ENCODE data around the gene VPS45. TPM values are rescaled to one million over a fixed set of nuclear protein-coding genes. Genes with fewer than 3 reads are reported as not detected.

The VPS45 gene
- total and polyA plus RNA-seq, 2 donors from 2014 or later, result 33.1 to 41.7 TPM

- intact Hi-C loops (cut with DNase I), result loop anchor here (10.0 kb wide), 1 partner anchor 63 kb away; no protein-coding TSS in a partner anchor
- no peak for TF ChIP-seq CTCF (IDR thresholded peaks at IDR 0.05; ENCODE audit: borderline replicate concordance, extremely low read depth, insufficient read depth)
- no peaks in the 10 kb centered on the region for H3K4me1 ChIP-seq (ENCODE audit: control insufficient read depth in 2 of 3, insufficient read depth in 2 of 3, low read depth in 1 of 3, low read length in 3 of 3)
Measured at GRCh38 chr1:150092180-150092791, 24.7 kb downstream of the VPS45 start.

GRCh38 chr1:150093805-150094204 lies 26.2 kb downstream of the VPS45 start:
- peaks cover 0 to 11% (median 10%) of the 10 kb centered on the region in 3 donors for H3K36me3 ChIP-seq (ENCODE audit: control insufficient read depth in 2 of 3, insufficient read depth in 3 of 3, low read length in 3 of 3)
- H3K27ac ChIP-seq (ENCODE audit: low read depth in 2 of 2, low read length in 2 of 2), result no peak overlapping the region
- DNase-seq, result no peak
- intact Hi-C loops (cut with DNase I), result loop anchor here (10.0 kb wide), 1 partner anchor 61 kb away; no protein-coding TSS in a partner anchor
- no peak overlapping the region for H3K9ac ChIP-seq (ENCODE audit: low read length in 3 of 3)
- no peak overlapping the region for H3K4me3 ChIP-seq (ENCODE audit: low read length in 3 of 3)
- no peak for TF ChIP-seq CTCF (IDR thresholded peaks at IDR 0.05; ENCODE audit: borderline replicate concordance, extremely low read depth, insufficient read depth)
- no peak for FAIRE-seq
- no peaks in the 10 kb centered on the region for H3K27me3 ChIP-seq (ENCODE audit: control insufficient read depth, insufficient read depth, low read length)
- no peaks in the 10 kb centered on the region for H3K9me3 ChIP-seq (ENCODE audit: control insufficient read depth in 2 of 3, insufficient read depth in 1 of 3, low read length in 3 of 3)
- no peaks in the 10 kb centered on the region for H3K4me1 ChIP-seq (ENCODE audit: control insufficient read depth in 2 of 3, insufficient read depth in 2 of 3, low read depth in 1 of 3, low read length in 3 of 3)

More at GRCh38 chr1:150092180-150092791, 24.7 kb downstream of the VPS45 start:
- no peaks in the 10 kb centered on the region for H3K27me3 ChIP-seq (ENCODE audit: control insufficient read depth, insufficient read depth, low read length)
- no peak overlapping the region for H3K4me3 ChIP-seq (ENCODE audit: low read length in 3 of 3)
- no peak overlapping the region for H3K9ac ChIP-seq (ENCODE audit: low read length in 3 of 3)
- H3K36me3 ChIP-seq (ENCODE audit: control insufficient read depth in 2 of 3, insufficient read depth in 3 of 3, low read length in 3 of 3), result peaks cover 4 to 12% (median 8%) of the 10 kb centered on the region in 3 donors
- H3K9me3 ChIP-seq (ENCODE audit: control insufficient read depth in 2 of 3, insufficient read depth in 1 of 3, low read length in 3 of 3), result no peaks in the 10 kb centered on the region
- FAIRE-seq (no peak), DNase-seq (no peak)
- H3K27ac ChIP-seq (ENCODE audit: low read depth in 2 of 2, low read length in 2 of 2), result no peak overlapping the region

- no peak overlapping the region for H3K27ac ChIP-seq (ENCODE audit: low read depth in 2 of 2, low read length in 2 of 2)
- intact Hi-C loops (cut with DNase I), result loop anchor here (10.0 kb wide), 1 partner anchor 60 kb away; no protein-coding TSS in a partner anchor
Measured at GRCh38 chr1:150094734-150095265, 27.2 kb downstream of the VPS45 start.

More at GRCh38 chr1:150094734-150095265, 27.2 kb downstream of the VPS45 start:
- FAIRE-seq, result no peak
- Histone ChIP-seq H3K36me3 (ENCODE audit: control insufficient read depth in 2 of 3, insufficient read depth in 3 of 3, low read length in 3 of 3) (peaks cover 0 to 12% (median 11%) of the 10 kb centered on the region in 3 donors), H3K27me3 (ENCODE audit: control insufficient read depth, insufficient read depth, low read length) (no peaks in the 10 kb centered on the region), H3K9me3 (ENCODE audit: control insufficient read depth in 2 of 3, insufficient read depth in 1 of 3, low read length in 3 of 3) (no peaks in the 10 kb centered on the region), H3K4me1 (ENCODE audit: control insufficient read depth in 2 of 3, insufficient read depth in 2 of 3, low read depth in 1 of 3, low read length in 3 of 3) (no peaks in the 10 kb centered on the region), H3K4me3 (ENCODE audit: low read length in 3 of 3) (no peak overlapping the region), H3K9ac (ENCODE audit: low read length in 3 of 3) (no peak overlapping the region)
- DNase-seq, result no peak
- TF ChIP-seq CTCF (IDR thresholded peaks at IDR 0.05; ENCODE audit: borderline replicate concordance, extremely low read depth, insufficient read depth), result no peak

Measured in kidney (tissue), 14 donors.